GM19468 (cell line): ENCODE measurements around the gene OLIG2.

Experiments used
- ATAC-seq: cut with Tn5 transposase; IDR thresholded peaks from one replicate; pipeline ENCODE4 v1.9.1; 2021; ENCODE audit warnings: mild to moderate bottlenecking, moderate library complexity, moderate number of reproducible peaks; ENCODE audit not compliant: unreplicated experiment; ENCODE audit errors: extremely low read depth

Gene OLIG2

GRCh38 chr21:33061233-33061632 lies 35.5 kb downstream of the OLIG2 start:
- ATAC-seq, result no peak

DNA sequence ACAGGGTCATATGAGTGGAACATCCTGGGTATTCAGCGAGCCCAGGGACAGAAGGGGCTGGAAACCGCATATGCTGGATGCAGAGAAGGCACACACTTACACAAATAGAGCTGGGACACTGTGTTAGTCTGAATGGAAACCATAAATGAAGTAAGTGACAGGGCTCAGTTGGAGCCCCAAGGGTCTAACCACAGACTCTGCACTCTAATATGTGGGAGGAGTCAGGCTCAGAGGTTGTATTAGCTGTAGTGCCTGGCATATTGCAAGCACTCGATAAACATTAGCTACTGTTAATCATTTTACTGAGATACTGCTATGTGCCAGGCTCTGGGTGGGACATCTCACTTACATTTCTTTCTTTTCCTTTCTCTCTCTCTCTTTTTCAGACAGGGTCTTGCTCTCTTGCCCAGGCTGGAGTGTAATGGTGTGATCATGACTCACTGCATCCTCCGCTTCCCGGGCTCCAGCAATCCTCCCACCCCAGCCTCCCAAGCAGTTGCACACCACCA lies 37.7 kb downstream of the OLIG2 start:
- no peak for ATAC-seq

DNA sequence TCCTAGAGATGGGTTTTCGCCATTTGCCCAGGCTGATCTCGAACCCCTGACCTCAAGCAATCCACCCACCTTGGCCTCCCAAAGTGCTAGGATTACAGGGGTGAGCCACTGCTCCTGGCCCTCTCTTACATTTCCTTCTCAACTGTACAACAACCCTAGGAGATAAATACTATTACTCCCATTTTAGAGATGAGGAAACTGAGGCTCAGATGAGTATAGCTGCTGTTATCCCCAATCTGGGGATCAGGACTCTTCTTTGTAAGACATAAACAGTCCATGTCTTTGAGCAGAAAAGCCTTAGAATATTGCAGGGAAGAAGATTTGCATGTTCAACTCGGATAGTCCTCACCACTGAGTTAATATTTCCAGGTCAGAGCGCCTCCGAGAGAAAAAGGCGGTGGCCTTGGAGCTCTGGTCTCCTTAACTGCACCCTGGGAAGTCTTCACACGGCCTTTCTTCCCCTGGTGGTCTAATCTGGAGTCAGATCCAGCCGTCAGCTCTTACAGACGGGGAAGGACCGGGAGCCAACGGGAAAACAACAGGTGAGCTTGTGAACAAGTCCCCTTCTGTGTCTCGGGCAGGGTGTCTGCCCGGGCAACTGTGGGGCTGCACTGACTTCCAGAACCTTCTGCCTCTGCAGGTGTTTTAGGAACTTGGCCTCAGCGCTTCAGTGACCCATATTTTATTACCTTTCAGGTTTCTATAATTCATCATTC lies 38.3 kb downstream of the OLIG2 start:
- ATAC-seq, result no peak

GRCh38 chr21:33064623-33065390 lies 39.1 kb downstream of the OLIG2 start:
- ATAC-seq, result no peak

DNA sequence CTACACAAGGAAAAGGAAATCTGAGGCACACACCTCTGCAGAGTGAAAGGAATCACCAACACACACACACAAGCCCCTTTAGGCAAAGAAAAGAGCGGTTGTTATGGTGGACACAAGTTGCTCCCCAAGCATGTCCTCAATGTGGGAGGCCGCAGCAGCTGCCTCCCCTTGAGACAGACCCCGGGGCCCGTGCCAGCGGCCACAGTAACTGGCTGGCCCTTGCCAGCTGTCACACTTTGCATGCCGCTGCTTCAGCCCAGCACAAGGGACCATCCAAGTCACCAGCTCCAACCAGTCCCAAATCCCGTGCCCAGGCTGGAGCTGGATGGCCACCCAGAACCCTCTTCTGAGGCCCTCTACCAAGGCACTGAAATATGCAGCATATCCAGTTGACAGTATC lies 41.3 kb downstream of the OLIG2 start:
- no peak for ATAC-seq

- no peak for ATAC-seq
These were observed 41.7 kb downstream of the OLIG2 start for GRCh38 chr21:33067457-33067856.

DNA sequence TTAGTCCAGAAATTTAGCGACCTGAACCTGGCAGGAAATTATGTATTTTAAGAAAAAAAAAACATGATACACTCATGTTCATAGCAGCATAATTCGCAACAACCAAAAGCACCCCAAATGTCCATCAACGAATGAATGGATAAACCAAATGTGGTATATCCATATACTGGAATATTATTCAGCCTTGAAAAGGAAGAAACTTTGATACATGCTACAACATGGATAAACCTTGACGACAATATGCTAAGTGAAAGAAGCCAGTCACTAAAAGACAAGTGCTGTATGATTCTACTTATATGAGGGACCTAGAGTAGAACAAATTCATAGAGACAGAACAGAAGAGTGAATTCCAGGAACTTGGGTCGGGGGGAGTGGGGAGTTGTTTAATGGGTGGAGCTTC lies 43.5 kb downstream of the OLIG2 start:
- ATAC-seq, result no peak

DNA sequence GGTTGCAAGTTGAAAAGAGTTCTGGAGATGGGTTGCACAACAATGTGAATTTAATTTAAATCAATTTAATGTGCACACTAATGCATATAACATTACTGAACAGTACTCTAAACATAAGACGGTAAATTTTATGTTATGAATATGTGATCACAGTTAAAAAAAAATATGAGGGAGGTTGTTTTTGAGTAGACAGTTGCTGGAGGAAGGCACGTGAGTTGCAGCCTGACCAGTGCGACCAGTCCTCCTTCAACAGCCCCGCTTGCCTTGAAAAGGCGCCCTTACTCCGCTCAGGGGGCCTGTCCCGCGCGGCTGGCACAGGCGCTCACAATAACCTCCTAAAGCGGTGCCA lies 43.9 kb downstream of the OLIG2 start:
- ATAC-seq, result no peak

GRCh38 chr21:33069994-33070743 lies 44.4 kb downstream of the OLIG2 start, which contains the start of gene OLIG1:
OLIG1 (plus strand) TSS chr21:33070141; CDS start chr21:33070247, 106 bp downstream.
- no peak for ATAC-seq

DNA sequence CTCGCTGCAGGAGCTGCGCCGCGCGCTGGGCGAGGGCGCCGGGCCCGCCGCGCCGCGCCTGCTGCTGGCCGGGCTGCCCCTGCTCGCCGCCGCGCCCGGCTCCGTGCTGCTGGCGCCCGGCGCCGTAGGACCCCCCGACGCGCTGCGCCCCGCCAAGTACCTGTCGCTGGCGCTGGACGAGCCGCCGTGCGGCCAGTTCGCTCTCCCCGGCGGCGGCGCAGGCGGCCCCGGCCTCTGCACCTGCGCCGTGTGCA lies 44.9 kb downstream of the OLIG2 start:
- no peak for ATAC-seq

GRCh38 chr21:33070998-33071769 lies 45.4 kb downstream of the OLIG2 start:
- no peak for ATAC-seq

DNA sequence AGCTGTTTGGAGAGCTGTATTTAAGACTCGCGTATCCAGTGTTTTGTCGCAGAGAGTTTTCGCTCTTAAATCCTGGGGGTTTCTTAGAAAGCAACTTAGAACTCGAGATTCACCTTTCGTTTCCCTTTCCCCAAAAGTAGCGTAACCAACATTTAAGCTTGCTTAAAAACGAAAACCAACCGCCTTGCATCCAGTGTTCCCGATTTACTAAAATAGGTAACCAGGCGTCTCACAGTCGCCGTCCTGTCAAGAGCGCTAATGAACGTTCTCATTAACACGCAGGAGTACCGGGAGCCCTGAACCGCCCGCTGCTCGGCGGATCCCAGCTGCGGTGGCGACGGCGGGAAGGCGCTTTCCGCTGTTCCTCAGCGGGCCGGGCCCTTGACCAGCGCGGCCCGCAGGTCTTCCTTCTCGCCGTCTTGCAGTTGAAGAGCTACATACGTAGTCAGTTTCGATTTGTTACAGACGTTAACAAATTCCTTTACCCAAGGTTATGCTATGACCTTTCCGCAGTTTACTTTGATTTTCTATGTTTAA lies 46.1 kb downstream of the OLIG2 start:
- no peak for ATAC-seq

DNA sequence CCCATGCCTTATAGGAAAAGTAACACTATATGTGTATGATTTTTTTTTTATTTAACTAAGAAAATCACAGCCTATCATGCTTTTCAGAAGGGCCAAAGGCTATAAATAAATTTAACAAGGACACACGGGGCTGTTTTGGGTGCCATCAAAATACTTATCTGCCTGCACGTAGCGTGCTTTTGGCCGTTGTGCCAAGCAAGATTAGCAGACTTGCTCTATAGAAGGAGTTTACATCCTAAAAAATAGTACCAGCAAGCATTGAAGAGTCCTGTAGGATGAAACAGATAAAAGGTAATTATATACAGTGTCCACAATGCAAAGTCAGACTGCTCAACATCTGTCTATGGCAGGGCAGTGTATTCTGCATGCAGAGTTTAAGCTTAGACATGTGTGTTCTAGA lies 47.9 kb downstream of the OLIG2 start:
- no peak for ATAC-seq

DNA sequence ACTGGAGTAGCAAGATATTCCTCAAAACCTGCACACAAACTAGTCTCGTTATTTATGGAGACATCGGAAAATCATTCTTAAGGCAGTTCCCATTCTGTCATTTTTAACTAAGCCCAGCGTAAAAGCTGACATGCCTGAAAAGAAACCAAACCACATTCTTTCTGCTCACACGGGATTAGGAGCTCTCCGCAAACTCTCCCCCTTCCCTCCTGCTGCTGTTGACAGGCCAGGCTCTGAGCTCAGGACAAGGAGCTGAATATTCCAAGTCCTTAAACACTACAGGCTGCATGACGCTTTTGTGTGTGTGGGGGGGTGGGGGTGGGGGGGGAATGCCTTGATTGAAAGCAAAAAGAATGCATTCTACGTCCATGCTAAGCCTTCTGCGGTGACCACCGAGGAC lies 49.4 kb downstream of the OLIG2 start:
- ATAC-seq, result no peak

GRCh38 chr21:33075596-33076195 lies 50.0 kb downstream of the OLIG2 start:
- no peak for ATAC-seq

GRCh38 chr21:33076600-33077329 lies 51.0 kb downstream of the OLIG2 start:
- ATAC-seq, result no peak
